ENCODE measurements around the gene ADAMTS6.
"Not testable (repeated sequence)": the region's sequence is repeated elsewhere in the genome, so short reads cannot be mapped to it uniquely, and the experiment has no call there.

Gene ADAMTS6

DNA sequence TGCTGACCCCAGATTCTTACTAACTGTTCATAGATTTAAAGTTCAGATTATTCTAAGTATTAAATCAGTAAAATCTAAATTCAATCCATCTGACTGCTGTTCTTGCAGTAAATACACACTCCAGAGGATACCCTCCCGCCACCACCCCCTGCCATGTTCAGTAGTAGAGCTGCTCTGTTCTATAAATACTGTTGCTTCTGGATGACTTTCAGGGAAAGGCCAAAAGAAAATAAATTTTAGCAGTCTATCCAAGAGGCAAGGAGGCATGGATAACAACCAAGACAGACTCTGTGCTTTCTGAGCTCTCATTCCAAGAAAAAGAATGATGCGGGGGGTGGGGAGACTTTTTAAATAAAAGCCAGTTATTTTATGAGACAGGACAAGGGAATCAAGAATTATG, 115.1 kb downstream of the ADAMTS6 start:
- no peak for DNase-seq (ENCODE audit: low spot score)

DNA sequence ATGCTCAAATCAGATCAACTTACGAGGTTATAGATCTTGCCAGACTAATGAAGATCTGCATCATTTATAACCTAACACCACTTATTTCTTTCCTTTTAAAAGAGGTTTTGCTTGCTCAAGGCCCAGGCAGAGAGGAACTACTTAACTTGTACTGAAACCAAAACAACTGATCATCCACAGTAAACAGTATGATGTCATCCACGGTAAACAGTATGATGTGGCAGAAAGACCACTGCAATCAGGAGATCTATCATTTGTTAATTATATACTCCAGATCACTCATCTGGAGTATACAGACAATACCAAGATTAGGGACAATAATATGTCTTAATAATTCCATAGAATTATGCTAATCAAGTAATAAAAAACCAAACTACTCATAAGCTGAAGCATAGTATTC, 116.8 kb downstream of the ADAMTS6 start:
- DNase-seq (ENCODE audit: low spot score): no peak

DNA sequence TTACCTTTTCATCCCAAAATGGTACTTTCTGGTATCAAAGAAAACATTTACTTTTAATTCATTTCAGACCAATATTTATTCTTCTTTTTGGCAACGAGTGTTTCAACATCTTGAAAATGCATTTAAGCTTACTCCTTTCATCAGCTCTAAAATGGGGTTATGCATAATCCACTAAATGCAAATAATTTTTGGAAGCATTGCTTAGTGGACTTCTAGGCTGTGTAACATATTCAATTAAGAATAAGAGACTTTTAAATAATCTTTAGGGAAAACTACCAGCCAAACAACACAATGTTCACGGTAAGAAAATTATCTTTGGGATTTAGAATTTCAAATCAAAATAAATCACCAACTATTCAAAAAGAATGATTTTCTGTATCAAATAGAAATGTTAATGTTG, 118.2 kb downstream of the ADAMTS6 start:
- DNase-seq (ENCODE audit: low spot score): no peak

GRCh38 chr5:65359981-65360380, 121.7 kb downstream of the ADAMTS6 start:
- no peak for DNase-seq (ENCODE audit: low spot score)

DNA sequence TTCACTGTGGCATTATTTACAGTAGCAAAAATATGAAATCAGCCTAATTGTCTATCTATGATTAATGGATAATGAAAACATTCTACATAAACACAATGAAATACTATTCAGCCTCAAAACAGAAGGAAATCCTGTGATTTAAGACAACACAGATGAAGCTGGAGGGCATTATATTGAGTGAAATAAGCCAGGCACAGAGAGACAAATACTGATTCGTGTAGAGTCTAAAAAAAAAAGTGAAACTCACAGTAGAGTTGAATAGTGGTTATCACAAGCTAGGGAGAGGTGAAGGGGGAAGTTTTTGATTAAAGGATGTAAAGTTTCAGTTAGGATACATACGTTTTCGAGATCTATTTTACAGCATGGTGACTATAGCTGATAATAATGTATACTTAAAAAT, 122.2 kb downstream of the ADAMTS6 start:
- no peak for DNase-seq (ENCODE audit: low spot score)

GRCh38 chr5:65356274-65356673, 125.4 kb downstream of the ADAMTS6 start:
- no peak for DNase-seq (ENCODE audit: low spot score)

DNA sequence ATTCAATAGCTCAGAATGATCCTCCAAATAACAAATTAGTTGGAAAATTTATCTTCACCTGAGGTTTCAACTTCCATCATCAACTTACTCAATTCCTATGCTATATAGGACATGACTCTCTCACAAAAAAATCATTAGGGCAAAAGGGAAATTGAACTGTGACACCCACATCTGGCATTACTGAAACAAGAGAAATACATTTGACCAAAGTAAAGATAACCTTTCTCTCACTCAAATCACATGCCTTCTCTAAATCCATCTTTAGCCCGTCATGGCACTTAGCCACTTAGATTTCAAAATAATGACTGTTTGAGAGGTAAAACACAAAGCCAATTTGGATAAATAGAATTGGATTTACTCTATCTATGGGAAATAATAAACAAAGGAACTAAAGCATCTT, 126.4 kb downstream of the ADAMTS6 start:
- no peak for DNase-seq (ENCODE audit: low spot score)

DNA sequence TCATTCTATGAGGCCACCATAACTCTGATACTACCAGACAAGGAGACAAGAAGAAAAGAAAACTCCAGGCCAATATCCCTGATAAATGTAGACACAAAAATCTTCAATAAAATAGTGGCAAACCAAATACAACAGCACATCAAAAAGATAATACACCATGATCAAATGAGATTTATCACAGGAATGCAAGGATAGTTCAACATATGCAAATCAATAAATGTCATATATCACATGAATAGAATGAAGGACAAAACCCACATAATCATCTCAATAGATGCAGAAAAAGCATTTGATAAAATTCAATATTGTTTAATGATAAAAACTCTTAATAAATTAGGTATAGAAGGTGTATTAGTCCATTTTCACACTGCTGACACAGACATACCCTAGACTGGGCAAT, 139.9 kb downstream of the ADAMTS6 start:
- DNase-seq (ENCODE audit: low spot score): no peak

- no peak for DNase-seq (ENCODE audit: low spot score)
These were observed 143.0 kb downstream of the ADAMTS6 start for GRCh38 chr5:65338606-65339151.

GRCh38 chr5:65334077-65334476, 147.6 kb downstream of the ADAMTS6 start:
- DNase-seq (ENCODE audit: low spot score): no peak

- no peak for DNase-seq (ENCODE audit: low spot score)
These were observed 149.1 kb downstream of the ADAMTS6 start for GRCh38 chr5:65332591-65332990.

- DNase-seq (ENCODE audit: low spot score): no peak
These were observed 152.5 kb downstream of the ADAMTS6 start for GRCh38 chr5:65329266-65329665.

- no peak for DNase-seq (ENCODE audit: low spot score)
These were observed 154.1 kb downstream of the ADAMTS6 start for GRCh38 chr5:65327582-65327981.

DNA sequence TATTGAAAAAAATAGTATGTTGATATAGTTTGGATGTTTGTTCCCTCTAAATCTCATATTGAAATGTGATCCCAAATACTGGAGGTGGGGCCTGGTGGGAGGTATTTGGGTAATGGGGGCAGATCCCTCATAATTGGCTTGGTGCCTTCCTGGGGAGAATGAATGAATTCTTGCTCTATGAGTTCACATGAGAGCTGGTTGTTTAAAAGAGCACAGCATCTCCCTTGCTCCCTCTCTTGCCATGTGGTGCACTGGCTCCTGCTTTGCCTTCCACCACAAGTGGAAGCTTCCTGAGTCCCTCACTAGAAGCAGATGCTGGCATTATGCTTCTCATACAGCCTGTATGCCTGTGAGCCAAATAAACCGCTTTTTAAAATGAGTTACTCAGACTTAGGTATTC, 154.8 kb downstream of the ADAMTS6 start:
- DNase-seq (ENCODE audit: low spot score): no peak

DNA sequence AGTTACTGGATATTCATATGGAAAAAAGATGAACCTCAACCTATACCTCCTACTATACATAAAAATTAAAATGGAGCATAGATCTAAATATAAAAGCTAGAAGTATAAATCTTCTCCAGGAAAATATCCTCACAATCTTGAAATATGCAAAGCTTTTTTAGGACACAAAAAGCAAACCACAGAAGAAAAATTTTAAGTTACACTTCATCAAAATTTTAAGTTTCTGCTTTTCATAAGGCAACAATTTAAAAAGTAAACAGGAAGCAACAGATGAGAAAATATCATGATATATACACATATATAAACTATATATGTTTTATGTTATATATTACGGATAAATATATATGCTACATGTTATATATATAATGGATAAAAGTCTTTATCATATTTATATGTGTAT, 157.5 kb downstream of the ADAMTS6 start:
- no peak for DNase-seq (ENCODE audit: low spot score)

GRCh38 chr5:65320704-65321103, 161.0 kb downstream of the ADAMTS6 start:
- not testable (repeated sequence) for DNase-seq (ENCODE audit: low spot score)

DNA sequence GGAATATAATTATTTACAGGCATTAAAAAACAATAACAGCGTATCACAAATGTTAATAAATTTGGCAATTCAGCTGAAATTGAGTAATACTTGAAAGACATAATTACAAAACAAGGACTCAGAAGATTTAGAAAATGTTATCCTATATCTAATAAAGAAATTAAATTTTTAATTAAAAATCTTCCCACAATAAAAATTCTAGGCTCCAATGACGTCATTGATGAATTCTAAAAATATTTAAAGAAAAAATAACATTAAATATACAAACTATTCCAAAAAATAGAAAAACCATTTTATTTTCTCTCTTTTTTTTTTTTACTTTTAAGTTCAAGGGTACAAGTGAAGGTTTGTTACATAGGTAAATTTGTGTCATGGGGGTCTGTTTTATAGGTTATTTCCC, 161.5 kb downstream of the ADAMTS6 start:
- no peak for DNase-seq (ENCODE audit: low spot score)

GRCh38 chr5:65307931-65308330, 173.8 kb downstream of the ADAMTS6 start:
- no peak for DNase-seq (ENCODE audit: low spot score)

DNA sequence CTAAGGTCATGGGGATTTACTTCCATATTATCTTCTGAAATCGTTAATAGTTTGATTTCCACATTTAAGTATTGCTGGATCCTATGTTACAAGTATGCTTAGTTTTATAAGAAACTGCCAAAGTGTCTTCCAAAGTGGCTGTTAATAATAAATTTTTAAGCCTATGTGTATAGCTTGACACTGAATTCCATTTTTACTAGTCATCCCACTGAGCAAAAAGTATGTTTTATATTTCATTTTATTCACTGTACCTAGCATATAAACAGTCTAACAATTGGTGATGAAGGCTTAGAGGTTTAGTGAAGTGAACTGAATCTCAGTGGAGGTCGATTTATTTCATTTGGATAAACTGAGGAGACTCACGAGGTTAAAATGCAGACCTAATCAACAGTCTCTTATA, 174.6 kb downstream of the ADAMTS6 start:
- no peak for DNase-seq (ENCODE audit: low spot score)

- no peak for DNase-seq (ENCODE audit: low spot score)
These were observed 175.8 kb downstream of the ADAMTS6 start for GRCh38 chr5:65305913-65306312.

DNA sequence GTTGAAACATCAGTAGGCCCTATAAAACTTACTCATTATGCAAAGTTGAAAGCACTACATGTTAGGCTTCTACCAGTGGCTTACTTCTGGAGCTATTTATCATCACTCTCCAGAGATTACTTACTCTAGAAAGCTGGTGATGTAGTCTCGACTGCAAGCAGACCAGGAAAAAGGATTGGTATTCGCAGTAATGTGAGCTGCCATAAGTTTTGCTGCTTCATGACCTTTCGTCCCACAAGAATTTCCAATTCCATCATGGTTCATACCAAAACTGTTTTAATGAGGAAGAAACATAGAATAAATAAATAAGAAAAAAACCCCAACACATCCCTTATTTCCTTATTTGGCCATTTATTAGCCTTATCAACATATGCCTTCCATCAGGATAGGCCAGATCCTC, 181.9 kb downstream of the ADAMTS6 start:
- DNase-seq (ENCODE audit: low spot score): no peak

GRCh38 chr5:65296067-65296466, 185.7 kb downstream of the ADAMTS6 start:
- DNase-seq (ENCODE audit: low spot score): no peak

GRCh38 chr5:65292196-65292595, 189.5 kb downstream of the ADAMTS6 start:
- DNase-seq (ENCODE audit: low spot score): peak; percentile 2

DNA sequence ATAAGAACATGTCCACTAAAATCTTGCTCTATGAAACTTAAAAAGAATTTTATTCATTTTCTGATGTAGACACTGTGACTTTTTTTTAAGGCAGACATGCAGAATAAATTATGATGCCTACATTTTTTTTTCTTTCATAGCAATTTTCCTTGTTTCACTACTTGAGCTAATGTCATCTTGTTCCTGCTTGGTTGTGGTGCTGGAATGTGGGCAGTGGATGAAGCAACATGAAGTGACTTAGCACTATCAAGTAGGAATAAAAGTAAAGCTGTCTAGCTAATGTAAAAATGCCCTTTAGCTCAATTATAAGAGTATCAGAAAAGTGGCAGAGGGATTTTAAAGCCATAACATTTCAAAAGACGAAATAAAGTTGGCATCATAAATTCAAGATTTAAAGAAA, 191.0 kb downstream of the ADAMTS6 start:
- peak; percentile 34 for DNase-seq (ENCODE audit: low spot score)

DNA sequence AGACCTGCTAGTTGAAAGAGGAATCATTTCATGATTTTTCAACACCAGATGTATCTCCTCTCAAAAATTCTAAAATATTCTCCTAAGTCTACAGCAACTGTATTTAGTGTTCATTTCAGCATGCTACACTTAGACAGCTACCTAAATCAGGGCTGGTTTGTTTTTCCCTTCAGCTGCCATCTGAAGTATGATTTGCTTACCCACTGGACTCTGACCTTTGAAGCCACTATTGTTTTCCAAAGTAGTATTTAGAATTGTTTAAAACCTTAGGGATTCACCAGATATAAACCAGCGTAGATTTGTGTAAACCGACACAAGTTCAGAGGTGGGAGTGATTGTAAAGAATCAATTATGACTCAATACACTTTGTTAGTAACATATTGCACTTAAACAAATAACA, 193.1 kb downstream of the ADAMTS6 start:
- no peak for DNase-seq (ENCODE audit: low spot score)
